ENCODE data around the gene KREMEN1. TPM values are rescaled to one million over a fixed set of nuclear protein-coding genes. Genes with fewer than 3 reads are reported as not detected.

The KREMEN1 gene
- total and polyA plus RNA-seq, 2 of the 4 experiments (the other 2 are of a cell fraction) = 2.9 to 4.6 TPM

DNA sequence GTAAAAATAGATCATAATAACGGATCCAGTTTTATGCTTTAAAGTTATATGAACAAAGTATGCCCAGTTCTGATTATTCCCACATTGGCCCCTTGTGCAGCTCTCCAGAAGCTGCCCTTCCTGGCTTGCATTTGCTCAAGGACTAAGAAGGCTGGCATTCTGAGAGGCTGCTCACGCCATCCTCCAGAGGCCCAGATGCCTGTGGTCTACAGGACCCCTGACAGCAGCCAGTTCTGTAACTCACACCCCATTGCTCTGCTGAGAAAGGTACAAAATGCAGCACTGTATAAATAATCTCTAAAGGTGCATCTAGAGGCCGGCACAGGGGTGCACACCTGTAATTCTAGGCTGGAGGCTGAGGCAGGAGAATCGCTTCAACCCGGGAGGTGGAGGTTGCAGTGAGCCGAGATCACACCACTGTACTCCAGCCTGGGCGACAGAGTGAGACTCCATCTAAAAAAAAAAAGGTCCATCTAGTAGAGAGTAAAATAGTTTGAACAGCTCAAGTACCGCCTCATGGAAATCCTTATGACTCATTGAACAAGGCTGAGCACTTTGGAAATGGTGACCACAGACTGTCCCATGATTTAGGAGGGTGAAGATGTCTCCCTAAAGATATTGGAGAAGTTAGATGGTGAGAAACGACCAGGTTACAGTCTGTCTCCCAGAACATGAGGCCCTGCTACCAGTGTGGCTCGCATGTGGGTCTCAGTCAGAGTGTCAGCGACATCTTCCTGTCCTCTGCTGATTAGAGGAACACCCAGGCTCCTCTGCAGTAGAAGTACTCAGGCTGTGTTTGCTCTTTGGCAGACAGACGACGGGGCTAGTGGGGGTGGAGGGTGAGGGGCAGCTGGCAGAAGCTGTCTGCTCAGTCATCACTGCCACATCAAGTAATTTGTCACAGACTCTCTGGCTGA is 56.3 kb downstream of the KREMEN1 start:
- H2AFZ ChIP-seq (replicated peaks; ENCODE audit: low read length, poor library complexity) = peak overlapping the region; percentile 40
- dilution Hi-C loops (cut with HindIII; ENCODE audit: low sequenced_read_pairs, unreplicated experiment) = no loop called here
- DNase-seq (peak; percentile 62), ATAC-seq (ENCODE audit: low read depth) (peak; percentile 72)
- H4K8ac ChIP-seq (ENCODE audit: low read depth in 2 of 2, low read length in 2 of 2) = no peak overlapping the region; a peak in 1 of 4 replicates
- no peak overlapping the region for H4K91ac ChIP-seq (ENCODE audit: insufficient read depth, low read depth, low read length)
- no peak overlapping the region for H3K27ac ChIP-seq (ENCODE audit: insufficient read depth, low read length)
- no peak overlapping the region for H3K23ac ChIP-seq (ENCODE audit: low read depth, low read length)
- H3K27me3 ChIP-seq (ENCODE audit: control insufficient read depth, insufficient read depth, low read length) = no peaks in the 10 kb centered on the region
- no peak overlapping the region for H4K5ac ChIP-seq (ENCODE audit: low read depth, low read length)
- no peaks in the 10 kb centered on the region for H3K79me1 ChIP-seq (ENCODE audit: low read depth in 1 of 2, low read length in 2 of 2)
- intact Hi-C loops (cut with micrococcal nuclease) = no loop called here
- in situ Hi-C loops (cut with MboI; ENCODE audit: low sequenced_read_pairs) = no loop called here
- no peaks in the 10 kb centered on the region for H3K9me3 ChIP-seq (ENCODE audit: control insufficient read depth, insufficient read depth, low read length)
- no peak overlapping the region for H2BK15ac ChIP-seq (ENCODE audit: low read depth, low read length)
- no peak overlapping the region for H3K4me2 ChIP-seq (ENCODE audit: low read depth, low read length)
- POLR2A ChIA-PET (ENCODE audit: unreplicated experiment) = no interaction called here
- TF ChIP-seq RAD21 (IDR thresholded peaks at IDR 0.05; ENCODE audit: low read length) = no peak
- TF ChIP-seq RFX5 (IDR thresholded peaks at IDR 0.05; ENCODE audit: low read depth, low read length) = no peak
- no peak for TF ChIP-seq CHD1 (IDR thresholded peaks at IDR 0.05; ENCODE audit: low read depth, low read length)
- no peak for TF ChIP-seq RCOR1 (IDR thresholded peaks at IDR 0.05; ENCODE audit: insufficient replicate concordance, low read length)
- no peak for TF ChIP-seq NFE2L2 (IDR thresholded peaks at IDR 0.05; ENCODE audit: low read depth, low read length)
- TF ChIP-seq MAZ (IDR thresholded peaks at IDR 0.05; ENCODE audit: borderline replicate concordance, low read depth, low read length) = no peak
- TF ChIP-seq MXI1 (IDR thresholded peaks at IDR 0.05; ENCODE audit: borderline replicate concordance, low read depth, low read length) = no peak
- no peak for TF ChIP-seq ELK1 (IDR thresholded peaks at IDR 0.05; ENCODE audit: borderline replicate concordance, low read depth, low read length)
- no peak for TF ChIP-seq FOS (IDR thresholded peaks at IDR 0.05; ENCODE audit: low read depth, low read length)
- TF ChIP-seq USF2 (IDR thresholded peaks at IDR 0.05; ENCODE audit: low read depth, low read length) = no peak
- no TSS peak for BruUV-seq (replicated peaks)
- no peaks in the 10 kb centered on the region for H4K20me1 ChIP-seq (ENCODE audit: insufficient read depth, low read length)
- 79% methylated on average over 4 of the region's 13 CpGs; no CpG with 5 or more reads in 1 of the 2 experiments for WGBS, 2 experiments (ENCODE audit: extremely low coverage in 2 of 2, insufficient read length in 1 of 2)
- H3K4me3 ChIP-seq (ENCODE audit: insufficient read depth, low read depth, low read length) = no peak overlapping the region
- H3K4ac ChIP-seq (ENCODE audit: low read depth, low read length) = no peak overlapping the region
- H3K4me1 ChIP-seq (ENCODE audit: control insufficient read depth, insufficient read depth, low read length) = peaks cover 3% of the 10 kb centered on the region; the same call in 1 of the 2 replicates
- H3K56ac ChIP-seq (ENCODE audit: extremely low read depth, insufficient read depth, low read length) = no peak overlapping the region
- no peaks in the 10 kb centered on the region for H3K36me3 ChIP-seq (ENCODE audit: control insufficient read depth, insufficient read depth, low read length)
- H2AK9ac ChIP-seq (replicated peaks; ENCODE audit: low read depth, low read length, poor library complexity) = no peak overlapping the region
- H2BK20ac ChIP-seq (ENCODE audit: low read depth, low read length) = no peak overlapping the region
- H3K9ac ChIP-seq (ENCODE audit: low read depth, low read length) = no peak overlapping the region
- no peak overlapping the region for H3K18ac ChIP-seq (ENCODE audit: low read depth, low read length)
- no peak overlapping the region for H2BK120ac ChIP-seq (ENCODE audit: low read depth, low read length)
- CTCF ChIA-PET = interaction anchor here (0.6 kb wide), 1 partner anchor 12 kb away, joined by 3 read pairs; no protein-coding TSS in a partner anchor
- H3K14ac ChIP-seq (replicated peaks; ENCODE audit: low read depth, low read length) = no peak overlapping the region
- H2AK5ac ChIP-seq (ENCODE audit: low read depth, low read length) = no peak overlapping the region
- no peak overlapping the region for H2BK5ac ChIP-seq (ENCODE audit: low read depth, low read length, poor library complexity, severe bottlenecking)
- H3K9me1 ChIP-seq (ENCODE audit: insufficient read depth, low read length) = peaks cover 4% of the 10 kb centered on the region
